ENCODE measurements around the gene APLN.

Gene APLN

GRCh38 chrX:129659861-129660260 is 5.1 kb upstream of the APLN start:
- DNase-seq = no peak

DNA sequence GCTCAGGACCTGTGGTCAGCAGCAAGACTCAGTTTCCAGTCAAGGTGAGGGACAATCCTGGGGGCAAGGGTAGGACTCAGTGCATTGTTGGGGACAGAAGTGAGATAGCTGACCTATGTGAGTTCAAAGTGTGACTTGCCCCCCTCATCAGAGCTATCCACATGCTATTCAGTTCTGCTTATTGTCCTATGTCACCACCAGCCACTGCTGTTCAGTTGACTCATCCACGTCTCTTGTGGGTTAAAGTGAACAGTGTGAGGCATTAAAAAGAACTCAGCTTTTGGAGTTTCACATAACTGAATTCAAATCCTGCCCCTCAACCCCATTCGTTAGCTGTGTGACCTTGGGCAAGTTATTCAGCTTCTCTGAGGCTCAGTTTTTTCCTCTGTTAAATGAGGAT is 4.4 kb upstream of the APLN start:
- no peak for DNase-seq

DNA sequence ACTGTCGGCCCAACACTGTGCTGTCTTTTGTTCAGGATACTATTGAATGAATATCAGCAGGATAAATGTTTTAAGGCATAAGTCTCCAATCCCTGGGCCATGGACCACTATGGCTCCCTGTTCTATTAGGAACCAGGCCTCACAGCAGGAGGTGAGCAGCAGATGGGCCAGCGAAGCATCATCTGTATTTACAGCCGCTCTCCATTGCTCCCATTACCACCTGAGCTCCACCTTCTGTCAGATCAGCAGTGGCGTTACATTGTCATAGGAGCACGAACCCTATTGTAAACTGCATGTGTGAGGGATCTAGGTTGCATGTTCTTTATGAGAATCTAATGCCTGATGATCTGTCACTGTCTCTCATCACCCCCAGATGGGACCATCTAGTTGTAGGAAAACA is 3.7 kb upstream of the APLN start:
- no peak for DNase-seq

GRCh38 chrX:129655547-129656249 is 942 bp upstream of the APLN start:
- DNase-seq = no peak

DNA sequence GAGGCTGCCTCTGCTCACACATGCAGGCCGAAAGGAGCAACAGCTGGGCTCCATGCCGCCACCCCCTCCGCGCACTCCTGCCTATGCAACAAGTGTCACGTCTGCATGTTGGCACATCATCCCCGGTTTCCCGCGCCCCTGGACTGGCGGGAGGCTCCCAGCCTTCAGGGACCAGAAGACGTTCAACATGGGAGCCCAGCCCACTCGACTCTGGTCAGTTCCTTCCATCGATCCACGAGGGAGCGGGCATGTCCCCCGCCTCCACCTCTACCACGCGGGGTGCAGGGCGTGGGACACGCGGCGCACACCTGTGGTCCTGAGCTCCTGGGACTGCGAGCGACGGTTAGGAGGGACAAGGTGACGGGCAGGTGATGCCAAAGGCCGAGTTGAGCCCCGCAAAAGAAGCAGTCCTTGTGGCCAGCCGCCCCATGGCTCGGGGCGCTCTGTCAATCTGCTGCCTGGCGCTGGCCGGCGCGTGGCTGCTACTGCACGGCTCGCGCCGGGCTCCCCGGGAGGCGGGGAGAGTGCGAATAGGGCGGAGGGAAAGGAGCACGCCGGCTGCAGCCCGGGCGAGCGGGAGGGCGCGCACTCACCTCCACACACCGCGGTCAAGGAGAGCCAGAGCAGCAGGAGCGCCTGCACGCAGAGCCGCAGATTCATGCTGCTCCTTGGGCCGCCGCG is 645 bp downstream of the APLN start:
- no peak for DNase-seq

- peak in 1 of 2 experiments; percentile 40 for DNase-seq
Measured at GRCh38 chrX:129653181-129653970, 1.4 kb downstream of the APLN start.

GRCh38 chrX:129652565-129653169 is 2.1 kb downstream of the APLN start:
- DNase-seq = no peak

DNA sequence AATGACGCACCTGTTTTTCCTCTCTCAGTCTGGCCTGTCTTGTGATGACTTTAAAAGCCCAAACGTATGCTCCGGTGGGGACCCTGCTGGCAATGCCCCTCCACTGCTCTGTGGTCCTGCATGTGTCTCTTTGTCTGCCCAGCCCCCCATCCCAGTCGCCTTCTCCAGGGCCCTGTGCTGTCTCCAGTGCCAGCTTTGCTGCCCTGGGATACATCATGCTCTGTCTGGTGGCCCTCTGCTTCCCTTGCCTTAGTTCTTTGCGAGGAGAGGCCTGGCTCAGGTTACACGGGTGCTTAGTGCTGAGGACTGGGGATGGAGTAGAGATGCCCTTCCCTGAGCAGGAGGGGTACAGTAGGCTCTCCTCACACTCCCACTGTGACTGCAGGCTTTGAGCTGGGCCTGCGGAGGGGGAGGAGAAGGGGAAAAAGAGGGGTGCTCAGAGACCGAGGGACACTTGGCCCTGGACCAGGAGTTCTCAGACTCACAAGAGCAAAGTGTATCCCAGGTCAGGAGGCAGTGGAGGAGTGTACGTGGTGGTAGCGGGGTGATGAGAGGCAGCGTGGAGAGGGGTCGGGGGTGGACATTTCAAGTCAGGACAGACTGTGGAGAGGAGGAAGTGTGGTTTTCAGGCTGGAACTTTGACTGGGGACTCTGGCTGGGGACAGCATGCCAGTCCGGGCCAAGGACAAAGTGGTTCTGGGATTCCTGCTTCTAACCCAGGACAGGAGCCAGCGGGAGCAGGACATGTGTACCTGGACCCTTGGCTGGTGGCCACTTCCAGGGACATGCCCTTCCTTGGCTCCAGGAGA is 2.8 kb downstream of the APLN start:
- no peak for DNase-seq

- DNase-seq = no peak
Measured at GRCh38 chrX:129650821-129651510, 3.8 kb downstream of the APLN start.

- DNase-seq = no peak
Measured at GRCh38 chrX:129650183-129650689, 4.5 kb downstream of the APLN start.

GRCh38 chrX:129649268-129650182 is 5.2 kb downstream of the APLN start:
- no peak for DNase-seq

DNA sequence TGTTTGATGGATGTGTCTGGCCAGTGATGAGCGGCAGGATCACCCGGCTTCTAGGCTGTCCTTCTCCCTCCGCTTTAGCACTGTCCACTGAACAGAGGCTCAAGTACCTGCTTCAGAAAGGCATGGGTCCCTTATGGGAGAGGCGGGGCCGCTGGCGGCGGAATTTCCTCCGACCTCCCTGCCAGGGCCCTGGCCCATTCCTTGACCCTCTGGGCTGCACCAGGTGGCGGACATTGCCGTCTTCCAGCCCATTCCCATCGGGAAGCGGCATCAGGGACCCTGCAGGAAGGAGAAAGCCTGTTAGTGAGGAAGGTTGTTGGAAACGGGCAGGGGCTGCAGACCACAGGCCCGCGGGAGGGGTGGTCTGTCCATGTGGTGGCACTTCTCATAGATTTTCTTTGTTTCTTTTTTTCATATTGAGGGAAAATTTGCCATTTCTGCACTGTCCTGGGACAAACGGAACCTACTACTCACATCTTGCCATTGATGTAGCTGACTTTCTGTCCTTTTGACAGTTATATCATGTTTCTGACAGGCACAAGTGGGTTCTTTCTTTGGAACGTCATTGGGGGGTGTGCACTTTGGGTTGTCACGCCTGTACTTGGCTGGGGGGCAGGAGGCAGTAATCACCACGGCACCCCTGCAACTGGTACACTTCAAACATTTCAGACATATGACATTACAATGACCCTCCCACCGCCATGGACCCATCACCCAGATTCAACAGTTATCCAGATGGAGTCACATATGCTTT is 6.1 kb downstream of the APLN start:
- DNase-seq = no peak

- no peak for DNase-seq
Measured at GRCh38 chrX:129647418-129648410, 7.0 kb downstream of the APLN start.

GRCh38 chrX:129646566-129647417 is 8.0 kb downstream of the APLN start:
- peak in 1 of 2 experiments; percentile 11 for DNase-seq

DNA sequence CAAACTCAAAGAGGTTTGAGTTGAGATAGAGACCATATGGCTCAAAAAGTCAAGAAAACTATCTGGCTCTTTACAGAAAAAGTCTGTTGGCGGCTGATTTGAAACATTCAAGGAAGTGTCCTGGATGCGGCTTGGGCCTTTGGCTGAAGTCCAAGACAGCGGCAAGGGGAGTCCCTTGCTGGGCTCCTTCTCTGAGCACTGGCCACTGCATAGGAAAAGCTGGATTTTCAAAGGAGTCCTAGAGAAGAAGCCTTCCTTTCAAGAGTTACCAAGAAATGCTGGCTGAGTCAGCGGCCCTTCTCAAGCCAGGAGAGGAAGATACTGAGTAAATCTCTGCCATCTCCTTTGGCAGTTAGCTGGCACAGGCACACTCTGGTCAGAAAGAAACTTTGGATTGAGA is 12.1 kb downstream of the APLN start:
- peak in 1 of 2 experiments; percentile 32 for DNase-seq

GRCh38 chrX:129641941-129642340 is 12.8 kb downstream of the APLN start:
- no peak for DNase-seq

GRCh38 chrX:129641469-129641868 is 13.3 kb downstream of the APLN start:
- DNase-seq = no peak

Measured in NCI-H446 (cell line).